HG02943 (cell line): Measurements from ENCODE around the gene NACAD.
"Not testable (repeated sequence)": the region's sequence is repeated elsewhere in the genome, so short reads cannot be mapped to it uniquely, and the experiment has no call there.

Experiments used
- ATAC-seq: cut with Tn5 transposase; IDR thresholded peaks from one replicate; pipeline ENCODE4 v1.9.1; 2021; ENCODE audit warnings: mild to moderate bottlenecking, low read depth, moderate library complexity; ENCODE audit not compliant: unreplicated experiment

NACAD gene

DNA sequence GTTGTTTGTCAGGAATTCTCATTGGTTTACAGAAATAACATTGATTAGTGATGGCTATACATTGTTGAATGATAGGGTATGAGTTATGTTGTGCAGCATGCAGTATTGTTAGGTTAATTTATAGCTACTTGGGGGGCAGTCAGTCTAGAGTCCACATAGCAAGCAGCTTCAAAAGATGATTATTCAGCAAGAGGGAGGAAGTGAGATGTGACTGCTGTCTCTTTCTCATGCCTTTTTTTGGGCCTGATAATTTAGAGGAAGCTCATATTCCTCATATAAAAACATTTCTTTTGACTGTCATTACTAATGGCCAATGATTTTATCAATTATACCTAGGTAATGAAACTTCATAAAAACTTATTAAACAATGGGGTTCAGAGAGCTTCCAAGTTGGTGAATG is 26.2 kb upstream of the NACAD start:
- ATAC-seq, result no peak

GRCh38 chr7:45114257-45114656 is 25.5 kb upstream of the NACAD start:
- not testable (repeated sequence) for ATAC-seq

GRCh38 chr7:45112648-45113047 is 23.9 kb upstream of the NACAD start:
- no peak for ATAC-seq

- peak; percentile 87 for ATAC-seq
These were observed 22.8 kb upstream of the NACAD start, which contains the start of gene TBRG4 for GRCh38 chr7:45111298-45112223. TBRG4 (minus strand) TSS chr7:45111697; CDS start chr7:45109237, 2,460 bp downstream.

DNA sequence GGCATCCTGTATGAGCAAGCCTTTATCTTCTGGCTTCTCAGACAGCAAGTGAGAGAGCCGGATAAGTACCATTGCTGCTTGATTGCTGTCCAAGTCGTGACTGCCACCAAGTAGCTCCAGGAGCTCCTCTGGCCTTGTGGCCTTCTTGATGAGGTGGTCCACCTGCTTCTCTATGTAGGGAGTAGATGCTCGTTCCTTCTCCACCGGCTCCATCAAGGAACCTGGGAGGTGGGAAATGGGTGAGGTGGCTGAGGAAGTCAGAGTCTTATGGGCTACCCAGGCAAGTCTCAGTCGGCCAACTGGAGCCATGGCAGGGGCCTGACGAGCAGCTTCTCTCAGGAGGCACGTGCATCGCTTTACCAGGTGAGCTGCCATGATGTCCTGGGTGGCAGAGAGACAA is 20.1 kb upstream of the NACAD start:
- ATAC-seq, result no peak

DNA sequence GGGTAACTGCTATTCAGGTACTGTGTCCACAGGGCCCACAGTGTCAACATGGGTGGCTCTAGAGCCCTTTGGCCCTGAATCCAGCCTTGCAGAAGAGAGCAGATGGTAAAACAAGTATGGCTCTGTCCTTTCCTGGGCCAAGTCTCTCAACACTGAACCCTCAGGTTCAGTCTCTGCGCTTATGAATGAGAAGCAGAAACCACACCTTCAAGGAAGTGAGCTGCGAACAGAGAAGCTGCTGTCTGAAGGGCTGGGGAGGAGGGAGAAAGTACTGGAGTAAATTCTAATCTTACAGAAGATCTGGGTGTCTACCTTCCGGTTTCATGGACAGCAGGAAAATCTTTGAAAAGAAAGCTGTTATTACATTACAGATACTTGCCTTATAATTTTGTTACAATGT is 18.6 kb upstream of the NACAD start:
- ATAC-seq, result no peak

- no peak for ATAC-seq
These were observed 18.1 kb upstream of the NACAD start for GRCh38 chr7:45106820-45107219.

GRCh38 chr7:45105588-45106188 is 16.9 kb upstream of the NACAD start:
- no peak for ATAC-seq

GRCh38 chr7:45104844-45105587 is 16.2 kb upstream of the NACAD start:
- no peak for ATAC-seq

- no peak for ATAC-seq
These were observed 15.4 kb upstream of the NACAD start for GRCh38 chr7:45103958-45104843.

GRCh38 chr7:45102785-45103712 is 14.3 kb upstream of the NACAD start:
- no peak for ATAC-seq

DNA sequence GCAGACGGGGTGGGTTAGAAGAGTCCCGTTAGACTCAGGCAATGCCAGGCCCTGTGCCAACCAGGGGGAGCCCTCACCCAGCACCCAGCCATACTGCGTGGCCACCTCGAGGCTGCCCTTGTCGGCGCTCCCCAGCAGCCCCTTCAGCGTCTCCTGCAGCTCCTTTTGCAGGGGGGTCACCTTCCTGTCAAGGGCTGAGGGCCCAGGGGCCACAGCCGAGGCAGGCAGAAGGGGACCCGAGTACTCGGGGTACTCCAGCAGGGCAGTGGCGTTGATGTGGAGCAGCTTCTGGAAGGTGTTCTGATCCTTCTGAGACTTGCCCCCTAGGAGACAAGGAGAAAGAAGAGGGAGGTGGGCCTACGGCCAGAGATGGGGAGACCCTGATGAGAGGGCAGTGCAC is 13.0 kb upstream of the NACAD start:
- ATAC-seq, result no peak

GRCh38 chr7:45100761-45101480 is 12.2 kb upstream of the NACAD start:
- no peak for ATAC-seq

- ATAC-seq, result no peak
These were observed 11.4 kb upstream of the NACAD start for GRCh38 chr7:45099891-45100760.

- ATAC-seq, result no peak
These were observed 10.4 kb upstream of the NACAD start for GRCh38 chr7:45098983-45099839.

- no peak for ATAC-seq
These were observed 4.1 kb upstream of the NACAD start for GRCh38 chr7:45092931-45093235.
